ENCODE measurements around the gene EPHA6. TPM values are rescaled to one million over a fixed set of nuclear protein-coding genes. Genes with fewer than 3 reads are reported as not detected.

The EPHA6 gene
- total RNA-seq, 2 donors from 2014 or later: 0.22 to 3.0 TPM

DNA sequence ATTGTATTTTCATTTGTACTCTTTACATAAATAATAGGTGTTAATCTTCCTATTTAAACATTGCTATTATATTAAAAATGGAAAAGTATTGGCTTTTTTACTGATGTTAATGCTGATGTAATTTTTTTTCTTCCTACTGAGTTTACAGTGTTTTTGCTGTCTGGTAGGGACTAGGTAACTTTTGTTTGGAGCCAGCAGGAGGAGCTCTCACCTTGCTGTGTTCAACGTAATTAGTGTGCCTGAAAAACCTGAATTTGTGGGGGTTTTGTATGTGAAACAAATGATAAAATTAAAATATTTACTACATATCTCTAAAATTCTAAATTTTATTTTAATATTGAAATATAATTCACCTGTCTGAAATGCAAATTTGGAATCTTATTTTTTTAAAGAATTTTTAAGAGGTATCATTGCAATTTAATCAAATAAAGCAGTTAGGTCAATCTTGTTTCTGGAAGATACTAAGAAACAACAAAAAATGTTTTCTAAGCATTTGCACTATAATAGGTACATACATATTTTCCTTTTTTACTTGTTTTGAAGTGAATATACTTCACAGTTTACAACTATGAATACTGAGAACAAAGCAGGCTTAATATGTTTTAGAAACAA, 48.8 kb downstream of the EPHA6 start:
- intact Hi-C loops (cut with DNase I): loop anchor here (5.0 to 10.0 kb wide), 3 partner anchors 794 to 1162 kb away; no protein-coding TSS in a partner anchor
- TF ChIP-seq, protein P1, sequence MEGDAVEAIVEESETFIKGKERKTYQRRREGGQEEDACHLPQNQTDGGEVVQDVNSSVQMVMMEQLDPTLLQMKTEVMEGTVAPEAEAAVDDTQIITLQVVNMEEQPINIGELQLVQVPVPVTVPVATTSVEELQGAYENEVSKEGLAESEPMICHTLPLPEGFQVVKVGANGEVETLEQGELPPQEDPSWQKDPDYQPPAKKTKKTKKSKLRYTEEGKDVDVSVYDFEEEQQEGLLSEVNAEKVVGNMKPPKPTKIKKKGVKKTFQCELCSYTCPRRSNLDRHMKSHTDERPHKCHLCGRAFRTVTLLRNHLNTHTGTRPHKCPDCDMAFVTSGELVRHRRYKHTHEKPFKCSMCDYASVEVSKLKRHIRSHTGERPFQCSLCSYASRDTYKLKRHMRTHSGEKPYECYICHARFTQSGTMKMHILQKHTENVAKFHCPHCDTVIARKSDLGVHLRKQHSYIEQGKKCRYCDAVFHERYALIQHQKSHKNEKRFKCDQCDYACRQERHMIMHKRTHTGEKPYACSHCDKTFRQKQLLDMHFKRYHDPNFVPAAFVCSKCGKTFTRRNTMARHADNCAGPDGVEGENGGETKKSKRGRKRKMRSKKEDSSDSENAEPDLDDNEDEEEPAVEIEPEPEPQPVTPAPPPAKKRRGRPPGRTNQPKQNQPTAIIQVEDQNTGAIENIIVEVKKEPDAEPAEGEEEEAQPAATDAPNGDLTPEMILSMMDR (IDR thresholded peaks at IDR 0.05): peak; percentile 49
- Histone ChIP-seq H3K4me3 (no peak overlapping the region), H3K4me1 (no peaks in the 10 kb centered on the region), H3K27me3 (no peaks in the 10 kb centered on the region), H3K36me3 (no peaks in the 10 kb centered on the region), H3K9me3 (no peaks in the 10 kb centered on the region), H3K27ac (no peak overlapping the region), H3K9ac (ENCODE audit: low read depth in 2 of 2, low read length in 2 of 2) (no peak overlapping the region)
- DNase-seq: peak; percentile 18

DNA sequence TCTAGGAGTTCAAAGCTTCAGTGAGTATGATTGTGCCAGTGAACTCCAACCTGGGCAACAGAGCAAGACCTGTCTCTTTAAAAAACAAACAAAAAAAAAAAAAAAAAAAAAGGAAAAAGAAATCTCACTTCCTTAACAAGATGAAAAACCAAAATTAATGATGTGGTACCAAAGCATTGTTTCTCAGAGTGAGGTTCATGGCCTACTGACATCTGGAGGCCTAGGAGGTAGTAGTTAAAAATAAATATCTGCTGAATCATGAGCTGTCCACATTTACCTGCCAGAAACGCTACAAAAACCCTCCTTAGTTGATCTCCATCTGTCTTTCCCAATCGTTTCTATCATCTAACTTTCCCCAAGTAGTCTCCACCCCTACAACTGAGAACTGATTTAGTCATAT, 51.2 kb downstream of the EPHA6 start:
- intact Hi-C loops (cut with DNase I): loop anchor here (10.0 kb wide), 1 partner anchor 1159 kb away; no protein-coding TSS in a partner anchor
- H3K9me3 ChIP-seq: no peaks in the 10 kb centered on the region
- no peaks in the 10 kb centered on the region for H3K36me3 ChIP-seq
- no peak overlapping the region for H3K27ac ChIP-seq
- TF ChIP-seq, protein P1 (IDR thresholded peaks at IDR 0.05): no peak
- no peak for DNase-seq
- H3K27me3 ChIP-seq: no peaks in the 10 kb centered on the region
- no peak overlapping the region for H3K9ac ChIP-seq (ENCODE audit: low read depth in 2 of 2, low read length in 2 of 2)
- H3K4me3 ChIP-seq: no peak overlapping the region
- no peaks in the 10 kb centered on the region for H3K4me1 ChIP-seq

DNA sequence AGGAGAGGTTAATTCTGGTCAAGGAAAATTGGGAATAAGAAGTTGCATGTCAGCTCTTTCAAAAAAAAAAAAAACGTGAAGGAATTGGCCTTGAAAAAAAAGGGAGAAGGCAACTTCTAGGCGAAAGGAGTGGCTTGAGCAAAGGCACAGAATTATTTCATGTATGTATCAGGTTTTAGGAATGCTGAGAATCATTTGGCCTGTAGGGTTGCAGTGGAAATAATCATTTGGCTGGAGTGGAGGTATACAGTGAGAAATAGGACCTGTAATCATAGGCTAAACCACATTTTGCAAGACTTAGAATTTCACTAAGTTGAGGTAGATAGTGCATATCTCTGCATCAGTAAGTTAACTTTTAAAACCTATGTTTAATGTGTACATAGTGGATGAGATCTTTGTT, 54.9 kb downstream of the EPHA6 start:
- intact Hi-C loops (cut with DNase I): loop anchor here (10.0 kb wide), 1 partner anchor 1155 kb away; no protein-coding TSS in a partner anchor
- no peak overlapping the region for H3K9ac ChIP-seq (ENCODE audit: low read depth in 2 of 2, low read length in 2 of 2)
- H3K27me3 ChIP-seq: no peaks in the 10 kb centered on the region
- no peaks in the 10 kb centered on the region for H3K9me3 ChIP-seq
- H3K4me1 ChIP-seq: no peaks in the 10 kb centered on the region
- no peaks in the 10 kb centered on the region for H3K36me3 ChIP-seq
- no peak overlapping the region for H3K4me3 ChIP-seq
- DNase-seq: no peak
- H3K27ac ChIP-seq: no peak overlapping the region
- TF ChIP-seq, protein P1 (IDR thresholded peaks at IDR 0.05): no peak

DNA sequence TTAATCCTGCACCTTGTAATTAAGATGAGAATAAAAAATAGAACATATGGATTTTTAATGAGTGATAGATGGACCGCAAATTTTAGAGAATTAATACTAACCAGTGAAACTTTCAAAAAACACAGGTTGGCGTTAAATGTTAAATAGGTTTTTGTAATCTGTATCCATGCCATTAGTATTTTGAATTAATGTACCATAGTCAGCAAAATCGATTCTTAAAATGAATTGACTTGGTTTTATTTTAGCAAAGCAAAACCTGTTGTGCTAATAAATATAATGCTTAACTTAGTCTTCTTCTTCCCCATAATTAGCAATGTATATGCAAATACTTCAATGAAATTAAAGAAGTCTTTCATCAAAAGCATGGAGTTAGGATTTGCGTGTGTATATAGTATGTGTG, 63.1 kb downstream of the EPHA6 start:
- Histone ChIP-seq H3K9me3 (no peaks in the 10 kb centered on the region), H3K9ac (ENCODE audit: low read depth in 2 of 2, low read length in 2 of 2) (no peak overlapping the region), H3K36me3 (no peaks in the 10 kb centered on the region), H3K27me3 (no peaks in the 10 kb centered on the region), H3K4me3 (no peak overlapping the region), H3K27ac (no peak overlapping the region), H3K4me1 (no peaks in the 10 kb centered on the region)
- intact Hi-C loops (cut with DNase I): no loop called here
- DNase-seq: no peak
- TF ChIP-seq, protein P1 (IDR thresholded peaks at IDR 0.05): no peak

DNA sequence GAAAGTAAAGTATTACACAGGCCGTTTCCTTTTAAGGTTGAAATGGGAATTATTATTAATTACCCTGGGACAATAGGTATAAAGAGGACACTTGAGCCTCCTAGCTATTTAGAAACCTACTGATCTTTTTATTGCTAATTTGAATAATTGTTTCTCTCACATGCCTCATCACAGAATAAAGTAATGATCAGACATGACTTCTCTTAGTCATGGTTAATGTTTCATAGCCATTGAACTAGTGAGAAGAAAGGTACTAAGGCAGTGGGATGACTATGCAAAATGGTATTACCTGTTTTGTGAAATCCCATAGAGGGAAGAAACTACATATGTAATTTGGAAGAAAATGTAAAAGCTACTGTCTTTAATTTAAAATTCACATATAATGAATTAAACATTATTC, 85.6 kb downstream of the EPHA6 start:
- Histone ChIP-seq H3K27ac (no peak overlapping the region), H3K4me3 (no peak overlapping the region), H3K9ac (ENCODE audit: low read depth in 2 of 2, low read length in 2 of 2) (no peak overlapping the region), H3K9me3 (no peaks in the 10 kb centered on the region), H3K36me3 (no peaks in the 10 kb centered on the region), H3K4me1 (no peaks in the 10 kb centered on the region), H3K27me3 (no peaks in the 10 kb centered on the region)
- no peak for DNase-seq
- TF ChIP-seq, protein P1 (IDR thresholded peaks at IDR 0.05): no peak
- intact Hi-C loops (cut with DNase I): no loop called here

All from colonic mucosa (tissue), 4 donors.